Heart right ventricle (tissue), 16 donors: ENCODE measurements around the gene PRKACG. TPM values are rescaled to one million over a fixed set of nuclear protein-coding genes. Genes with fewer than 3 reads are reported as not detected.
A peak's percentile ranks its signal among the peaks of the same experiment; 100 is the strongest.

ENCODE experiments used
- ATAC-seq, 8 donors: fragments of 200-7000 bp; cut with Tn5 transposase; one replicate each; pipeline ENCODE4 v1.9.1; 2020; ENCODE audit warnings: mild to moderate bottlenecking in 8 of 8, moderate library complexity in 8 of 8, moderate number of reproducible peaks in 1 of 8
- DNase-seq, 2 donors: peaks; one replicate each; pipeline ENCODE4 v3.0.0-alpha.2; 2020
- H3K27ac ChIP-seq, 10 donors: fragments of 200-600 bp; sonication (generic) in 2 of 10; one replicate each; pipeline versions ENCODE4 v1.5.0 to v1.8.0; 2020 to 2022; ENCODE audit warnings: mild to moderate bottlenecking in 3 of 10
- H3K27me3 ChIP-seq, 7 donors: fragments of 200-600 bp; one replicate each; pipeline ENCODE4 v1.8.0; 2021 to 2022; ENCODE audit warnings: mild to moderate bottlenecking in 2 of 7
- H3K36me3 ChIP-seq, 9 donors: fragments of 200-600 bp; sonication (generic) in 1 of 9; one replicate each; pipeline versions ENCODE4 v1.5.0 to v1.8.0; 2020 to 2022; ENCODE audit warnings: mild to moderate bottlenecking in 2 of 9
- H3K4me1 ChIP-seq, 9 donors: fragments of 200-600 bp; sonication (generic) in 1 of 9; one replicate each; pipeline versions ENCODE4 v1.5.0 to v1.8.0; 2020 to 2022; ENCODE audit warnings: mild to moderate bottlenecking in 4 of 9
- H3K4me3 ChIP-seq, 10 donors: fragments of 200-600 bp; sonication (generic) in 2 of 10; one replicate each; pipeline versions ENCODE4 v1.5.0 to v1.8.0; 2020 to 2022; ENCODE audit warnings: mild to moderate bottlenecking in 7 of 10, moderate library complexity in 2 of 10
- H3K9me3 ChIP-seq, 11 donors: fragments of 200-600 bp in 10 of 11; sonication (generic) in 2 of 11; one replicate each; pipeline versions ENCODE4 v1.5.0 to v1.8.0; 2013 to 2022; ENCODE audit warnings: mild to moderate bottlenecking in 2 of 11, control low read depth in 1 of 11, moderate library complexity in 1 of 11
- CTCF ChIP-seq, 9 donors: fragments of 200-600 bp; sonication (generic) in 2 of 9; IDR thresholded peaks; one replicate each; pipeline versions ENCODE4 v1.5.0 to v1.8.0; 2021 to 2022; ENCODE audit warnings: antibody characterized with exemption in 9 of 9, mild to moderate bottlenecking in 5 of 9, moderate library complexity in 1 of 9
- WGBS, 2 donors: extraction: QIAGEN DNeasy Blood & Tissue Kit; methylation state at CpG; one replicate each; pipeline ENCODE4 v1.1.7; 2013; ENCODE audit warnings: inconsistent platforms in 1 of 2; 5-methylcytosine and 5-hydroxymethylcytosine counted together
- intact Hi-C, 10 donors: fragments of 100-400 bp; cut with DNase I; formaldehyde crosslinking; loops; one replicate each; pipeline versions ENCODE4 v1.11.1 to v1.14.2; 2022
- polyA plus RNA-seq, 2 donors: library from polyadenylated mRNA; stranded (reverse); fragments of 200-250 nt; gene quantifications; one replicate each; pipeline ENCODE4 v1.2.3, GENCODE V29; 2013
- total RNA-seq, 10 donors: library from RNA; stranded (reverse); fragmentation: NEBNext Ultra II Directional in 3 of 10; extraction: Animal tissue kit (Norgen Biotek cat#: 25700) in 3 of 10; gene quantifications; one replicate each; pipeline versions ENCODE4 v1.2.1 to v1.2.4, GENCODE V29; 2021 to 2023
- donor health status: Arrhythmogenic right ventricular cardiomyopathy.
- donor health status: ischemic (EF 13 %, LVEDD 7.1; RV severe dilation, severe dysfunction).
- donor health status: healthy with polysubstance abuse.
- donor health status: DM: no; HTN: yes; CAD: no.
- donor health status: DM: no; HTN: no; CAD: no.
- donor health status: ischemic (EF 25% LVEDD 6.9; RV normal size, moderate dysfunction).
- donor health status: ischemic (EF 25% LVEDD 5.7; RV mildly dilated, moderate dysfunction).
- donor health status: healthy.
- donor health status: DM: yes; HTN: yes; CAD: no.
- donor health status: Ischemic cardiomyopathy.
- donor health status: ischemic (EF 35%, LVEDD 5.7; RV mildly dilated, moderate dysfunction).
- donor health status: nonischemic (EF 11% LVEDD 7.7; RV severe dilation, severe dysfunction).
- donor health status: DM: yes; HTN: yes; CAD: no.
- donor health status: PGD.
- donor health status: ischemic (EF 29% LVEDD 5.4; RV normal size, mild dysfunction).
- donor health status: nonischemic (EF 23%, LVEDD 6.1; RV moderate dilation, normal function).

The PRKACG gene
- total and polyA plus RNA-seq, 12 donors: not detected

GRCh38 chr9:69030851-69031645 is 17.1 kb upstream of the PRKACG start:
- ATAC-seq (no peak), DNase-seq (no peak)
- H3K27me3 ChIP-seq: no peaks in the 10 kb centered on the region
- WGBS, 2 donors: 66 to 80% methylated on average over 1 of the region's 1 CpG
- no peak for TF ChIP-seq CTCF (IDR thresholded peaks at IDR 0.05)
- no peaks in the 10 kb centered on the region for H3K36me3 ChIP-seq
- H3K4me1 ChIP-seq: peaks cover 0 to 28% (median 4%) of the 10 kb centered on the region in 9 donors
- no peak overlapping the region for H3K4me3 ChIP-seq
- H3K9me3 ChIP-seq: peaks cover 0 to 9% (median 0%) of the 10 kb centered on the region in 11 donors
- no peak overlapping the region for H3K27ac ChIP-seq
- intact Hi-C loops: loop anchor here in 1 of 10 donors (10.0 kb wide), 1 partner anchor 514 kb away; no protein-coding TSS in a partner anchor

- DNase-seq (no peak), ATAC-seq (no peak)
- TF ChIP-seq CTCF (IDR thresholded peaks at IDR 0.05): no peak
- intact Hi-C loops: loop anchor here in 3 of 10 donors (5.0 kb wide), 1 partner anchor 447 kb away; no protein-coding TSS in a partner anchor
- Histone ChIP-seq H3K4me1 (peaks cover 0 to 23% (median 0%) of the 10 kb centered on the region in 9 donors), H3K27ac (no peak overlapping the region), H3K27me3 (no peaks in the 10 kb centered on the region), H3K36me3 (no peaks in the 10 kb centered on the region), H3K4me3 (no peak overlapping the region), H3K9me3 (peaks cover 0 to 9% (median 0%) of the 10 kb centered on the region in 11 donors)
Measured at GRCh38 chr9:69029535-69029934, 15.6 kb upstream of the PRKACG start.

- Histone ChIP-seq H3K36me3 (no peaks in the 10 kb centered on the region), H3K4me1 (peaks cover 0 to 23% (median 0%) of the 10 kb centered on the region in 9 donors), H3K27ac (no peak overlapping the region), H3K4me3 (no peak overlapping the region), H3K27me3 (no peaks in the 10 kb centered on the region), H3K9me3 (peaks cover 0 to 9% (median 0%) of the 10 kb centered on the region in 11 donors)
- intact Hi-C loops: loop anchor here in 3 of 10 donors (5.0 kb wide), 1 partner anchor 446 kb away; no protein-coding TSS in a partner anchor
- TF ChIP-seq CTCF (IDR thresholded peaks at IDR 0.05): no peak
- whole genome bisulfite sequencing, 2 donors: 79 to 94% methylated on average over 2 of the region's 2 CpGs
- no peak for DNase-seq
- ATAC-seq: no peak
Measured at GRCh38 chr9:69028754-69029153, 14.8 kb upstream of the PRKACG start.

- peak; percentile 47 to 78 (median 70) for ATAC-seq
Measured at GRCh38 chr9:69027355-69028097, 13.6 kb upstream of the PRKACG start.

More at GRCh38 chr9:69027355-69028097, 13.6 kb upstream of the PRKACG start:
- H3K4me3 ChIP-seq: no peak overlapping the region
- DNase-seq: peak in 1 of 2 donors; percentile 31
- peaks cover 0 to 23% (median 0%) of the 10 kb centered on the region in 9 donors for H3K4me1 ChIP-seq
- no peak overlapping the region for H3K27ac ChIP-seq
- peaks cover 0 to 9% (median 0%) of the 10 kb centered on the region in 11 donors for H3K9me3 ChIP-seq
- H3K36me3 ChIP-seq: no peaks in the 10 kb centered on the region
- TF ChIP-seq CTCF (IDR thresholded peaks at IDR 0.05): peak; percentile 64 to 87 (median 80)
- WGBS, 2 donors: 51 to 62% methylated on average over 5 of the region's 5 CpGs
- intact Hi-C loops: loop anchor here in 5 of 10 donors (1.0 to 5.0 kb wide), 2 partner anchors 443 to 445 kb away; no protein-coding TSS in a partner anchor
- peaks cover 0 to 3% (median 0%) of the 10 kb centered on the region in 7 donors for H3K27me3 ChIP-seq
